ENCODE measurements around the gene MEIS1. TPM values are rescaled to one million over a fixed set of nuclear protein-coding genes. Genes with fewer than 3 reads are reported as not detected.

MEIS1 gene
- total and polyA plus RNA-seq, 2 donors (not counting 1 experiment from before 2014, with no cell fraction given), result 0.03 TPM; not detected in 1

DNA sequence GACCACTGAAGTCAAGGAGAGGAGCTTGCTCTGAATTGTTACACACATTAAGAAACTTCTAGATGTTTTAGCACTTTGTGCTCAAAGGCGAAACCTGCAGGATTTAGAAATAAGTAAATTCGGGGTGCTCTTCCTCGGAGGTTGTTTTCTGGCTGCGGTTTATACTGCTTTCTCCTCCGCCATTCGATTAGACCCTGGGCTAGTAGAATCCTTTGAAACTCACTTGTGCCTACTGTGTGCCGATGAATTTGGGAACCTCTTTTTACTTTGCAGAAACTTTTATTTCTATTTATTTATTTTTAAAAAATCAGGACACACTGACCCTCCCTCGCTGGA, 3.5 kb downstream of the MEIS1 start:
- H3K27ac ChIP-seq (ENCODE audit: low read length in 2 of 2), result no peak overlapping the region
- no peaks in the 10 kb centered on the region for H3K9me3 Mint-ChIP-seq (ENCODE audit: insufficient read depth)
- no peak overlapping the region for H3K9ac ChIP-seq (ENCODE audit: low read length)
- H3K36me3 ChIP-seq (replicated peaks in 1 of 2; ENCODE audit: control extremely low read depth in 1 of 2, control insufficient read depth in 1 of 2, extremely low read depth in 1 of 2, insufficient read depth in 2 of 2, low read length in 1 of 2), result no peaks in the 10 kb centered on the region
- TF ChIP-seq EZH2 (IDR thresholded peaks at IDR 0.05; ENCODE audit: borderline replicate concordance, insufficient read depth, low read depth, low read length, poor library complexity, severe bottlenecking), result no peak
- TF ChIP-seq, protein P1, sequence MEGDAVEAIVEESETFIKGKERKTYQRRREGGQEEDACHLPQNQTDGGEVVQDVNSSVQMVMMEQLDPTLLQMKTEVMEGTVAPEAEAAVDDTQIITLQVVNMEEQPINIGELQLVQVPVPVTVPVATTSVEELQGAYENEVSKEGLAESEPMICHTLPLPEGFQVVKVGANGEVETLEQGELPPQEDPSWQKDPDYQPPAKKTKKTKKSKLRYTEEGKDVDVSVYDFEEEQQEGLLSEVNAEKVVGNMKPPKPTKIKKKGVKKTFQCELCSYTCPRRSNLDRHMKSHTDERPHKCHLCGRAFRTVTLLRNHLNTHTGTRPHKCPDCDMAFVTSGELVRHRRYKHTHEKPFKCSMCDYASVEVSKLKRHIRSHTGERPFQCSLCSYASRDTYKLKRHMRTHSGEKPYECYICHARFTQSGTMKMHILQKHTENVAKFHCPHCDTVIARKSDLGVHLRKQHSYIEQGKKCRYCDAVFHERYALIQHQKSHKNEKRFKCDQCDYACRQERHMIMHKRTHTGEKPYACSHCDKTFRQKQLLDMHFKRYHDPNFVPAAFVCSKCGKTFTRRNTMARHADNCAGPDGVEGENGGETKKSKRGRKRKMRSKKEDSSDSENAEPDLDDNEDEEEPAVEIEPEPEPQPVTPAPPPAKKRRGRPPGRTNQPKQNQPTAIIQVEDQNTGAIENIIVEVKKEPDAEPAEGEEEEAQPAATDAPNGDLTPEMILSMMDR (IDR thresholded peaks at IDR 0.05), result no peak
- no peak for ATAC-seq (ENCODE audit: low read depth)
- no peak overlapping the region for H3K4me2 ChIP-seq (replicated peaks; ENCODE audit: low read depth, low read length, poor library complexity, severe bottlenecking)
- H3K4me1 ChIP-seq (ENCODE audit: control insufficient read depth in 2 of 2, insufficient read depth in 2 of 2, low read length in 2 of 2), result peaks cover 35 to 58% of the 10 kb centered on the region in 2 donors
- intact Hi-C loops (cut with micrococcal nuclease), result no loop called here
- peaks cover 39% of the 10 kb centered on the region for H3K4me1 Mint-ChIP-seq
- H3K79me2 ChIP-seq (ENCODE audit: control insufficient read depth, insufficient read depth, low read length), result no peaks in the 10 kb centered on the region
- H3K4me3 ChIP-seq (ENCODE audit: control extremely low read depth in 1 of 5, extremely low read depth in 1 of 5, insufficient read depth in 1 of 5, low read depth in 2 of 5, low read length in 4 of 5), result no peak overlapping the region
- no peak overlapping the region for H2AFZ ChIP-seq (ENCODE audit: insufficient read depth, low read depth, low read length, poor library complexity, severe bottlenecking)
- ChIA-PET POLR2A (no interaction called here), CTCF (no interaction called here)
- H3K9me3 ChIP-seq (ENCODE audit: control extremely low read depth in 1 of 3, control insufficient read depth in 2 of 3, insufficient read depth in 1 of 3, low read length in 2 of 3), result peaks cover 0 to 5% (median 0%) of the 10 kb centered on the region in 3 donors
- peaks cover 0 to 72% (median 54%) of the 10 kb centered on the region in 4 experiments for H3K27me3 ChIP-seq (replicated peaks in 1 of 4; ENCODE audit: control extremely low read depth in 1 of 4, control insufficient read depth in 3 of 4, insufficient read depth in 4 of 4, low read length in 3 of 4)
- WGBS (ENCODE audit: insufficient coverage), result 25% methylated on average over 4 of the region's 8 CpGs
- no peak for DNase-seq
- H3K4me3 Mint-ChIP-seq, result no peak overlapping the region
- H3K27ac Mint-ChIP-seq, result no peak overlapping the region
- no peaks in the 10 kb centered on the region for H4K20me1 ChIP-seq (ENCODE audit: control insufficient read depth, insufficient read depth, low read length, poor library complexity, severe bottlenecking)
- H3K27me3 Mint-ChIP-seq, result peaks cover 84% of the 10 kb centered on the region

DNA sequence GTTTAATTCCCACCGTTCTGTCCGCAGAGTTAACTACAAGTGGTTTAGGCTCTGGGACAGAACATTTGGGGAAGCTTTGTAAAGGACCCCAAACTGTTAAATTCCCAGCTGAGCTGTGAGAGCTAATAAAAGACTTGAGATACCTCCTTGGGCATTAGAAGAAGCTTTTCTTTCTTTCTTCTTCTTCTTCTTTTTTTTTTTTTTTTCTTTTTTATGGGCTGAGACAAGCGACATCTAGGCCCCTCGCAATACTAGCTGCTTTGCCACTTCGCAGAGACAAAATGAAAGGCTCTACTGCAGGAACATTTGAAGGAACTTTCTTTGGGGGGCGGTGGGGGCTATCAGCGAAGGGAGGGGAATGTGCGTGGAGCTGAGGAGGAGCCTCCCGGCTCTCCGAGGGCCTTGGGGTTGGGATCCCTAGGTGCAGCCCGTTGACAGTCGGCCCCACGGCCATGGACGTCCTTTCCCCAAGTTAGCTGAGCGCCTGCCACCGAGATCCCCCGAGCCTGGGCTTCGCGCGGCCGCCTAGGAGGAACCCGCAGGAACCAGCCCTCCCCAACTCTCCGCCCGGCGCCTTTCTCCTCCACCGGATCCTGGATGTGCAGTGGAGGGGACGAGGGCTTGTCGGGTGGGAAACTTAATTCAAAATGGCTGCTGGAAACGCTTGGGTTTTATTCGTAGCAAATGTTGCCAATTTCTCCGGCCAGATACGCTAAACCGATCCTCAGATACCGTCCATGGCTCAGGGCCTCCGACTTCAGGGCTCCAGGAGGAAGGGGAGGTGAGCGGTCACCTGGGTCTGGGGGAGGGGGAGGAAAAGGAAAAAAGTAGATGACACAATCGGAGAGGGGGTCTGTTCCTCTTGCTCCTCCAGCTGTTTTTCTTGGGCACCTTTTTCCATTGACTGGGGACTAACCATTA, 4.2 kb downstream of the MEIS1 start:
- Histone ChIP-seq H2AFZ (ENCODE audit: insufficient read depth, low read depth, low read length, poor library complexity, severe bottlenecking) (no peak overlapping the region), H3K9ac (ENCODE audit: low read length) (peak overlapping the region; percentile 11), H4K20me1 (ENCODE audit: control insufficient read depth, insufficient read depth, low read length, poor library complexity, severe bottlenecking) (no peaks in the 10 kb centered on the region), H3K79me2 (ENCODE audit: control insufficient read depth, insufficient read depth, low read length) (no peaks in the 10 kb centered on the region), H3K36me3 (replicated peaks in 1 of 2; ENCODE audit: control extremely low read depth in 1 of 2, control insufficient read depth in 1 of 2, extremely low read depth in 1 of 2, insufficient read depth in 2 of 2, low read length in 1 of 2) (no peaks in the 10 kb centered on the region), H3K4me1 (ENCODE audit: control insufficient read depth in 2 of 2, insufficient read depth in 2 of 2, low read length in 2 of 2) (peaks cover 29 to 52% of the 10 kb centered on the region in 2 donors), H3K4me3 (ENCODE audit: control extremely low read depth in 1 of 5, extremely low read depth in 1 of 5, insufficient read depth in 1 of 5, low read depth in 2 of 5, low read length in 4 of 5) (no peak overlapping the region), H3K27me3 (replicated peaks in 1 of 4; ENCODE audit: control extremely low read depth in 1 of 4, control insufficient read depth in 3 of 4, insufficient read depth in 4 of 4, low read length in 3 of 4) (peaks cover 0 to 74% (median 54%) of the 10 kb centered on the region in 4 experiments), H3K4me2 (replicated peaks; ENCODE audit: low read depth, low read length, poor library complexity, severe bottlenecking) (peak overlapping the region; percentile 61), H3K9me3 (ENCODE audit: control extremely low read depth in 1 of 3, control insufficient read depth in 2 of 3, insufficient read depth in 1 of 3, low read length in 2 of 3) (peaks cover 0 to 2% (median 0%) of the 10 kb centered on the region in 3 donors), H3K27ac (ENCODE audit: low read length in 2 of 2) (no peak overlapping the region)
- Mint-ChIP-seq H3K4me3 (peak overlapping the region; percentile 54), H3K4me1 (peaks cover 34% of the 10 kb centered on the region), H3K27ac (no peak overlapping the region), H3K27me3 (peaks cover 87% of the 10 kb centered on the region), H3K9me3 (ENCODE audit: insufficient read depth) (no peaks in the 10 kb centered on the region)
- ATAC-seq (ENCODE audit: low read depth) (no peak), DNase-seq (no peak)
- 2% methylated on average over 22 of the region's 37 CpGs for WGBS (ENCODE audit: insufficient coverage)
- intact Hi-C loops (cut with micrococcal nuclease), result no loop called here
- ChIA-PET CTCF (no interaction called here), POLR2A (no interaction called here)
- TF ChIP-seq, protein P1 (IDR thresholded peaks at IDR 0.05), result no peak

Data from B cell (primary cell).